Measurements from ENCODE around the gene SLC25A1. TPM values are rescaled to one million over a fixed set of nuclear protein-coding genes. Genes with fewer than 3 reads are reported as not detected.

The SLC25A1 gene
- polyA plus RNA-seq, 10 donors: 15.6 to 35.0 (median 19.4) TPM

GRCh38 chr22:19139974-19140373 is 38.6 kb downstream of the SLC25A1 start:
- DNase-seq: no peak

- no peak for DNase-seq
Measured at GRCh38 chr22:19139001-19139356, 39.6 kb downstream of the SLC25A1 start.

GRCh38 chr22:19138217-19139000 is 40.1 kb downstream of the SLC25A1 start:
- no peak for DNase-seq

- no peak for DNase-seq
Measured at GRCh38 chr22:19137384-19138216, 40.9 kb downstream of the SLC25A1 start.

GRCh38 chr22:19136915-19137314 is 41.6 kb downstream of the SLC25A1 start:
- no peak for DNase-seq

GRCh38 chr22:19134874-19135273 is 43.7 kb downstream of the SLC25A1 start:
- no peak for DNase-seq

- DNase-seq: no peak
Measured at GRCh38 chr22:19134176-19134831, 44.2 kb downstream of the SLC25A1 start.

GRCh38 chr22:19133561-19133960 is 45.0 kb downstream of the SLC25A1 start:
- no peak for DNase-seq

- DNase-seq: no peak
Measured at GRCh38 chr22:19132693-19133400, 45.7 kb downstream of the SLC25A1 start.

- DNase-seq: no peak
Measured at GRCh38 chr22:19132153-19132552, 46.4 kb downstream of the SLC25A1 start.

- no peak for DNase-seq
Measured at GRCh38 chr22:19131685-19132015, 46.9 kb downstream of the SLC25A1 start.

- DNase-seq: no peak
Measured at GRCh38 chr22:19130959-19131684, 47.4 kb downstream of the SLC25A1 start, which contains the start of gene TSSK2. Gene TSSK2, plus strand, starts transcription at chr22:19131308. Its CDS starts 92 bp downstream, at chr22:19131400.

- DNase-seq: no peak
Measured at GRCh38 chr22:19129871-19130270, 48.7 kb downstream of the SLC25A1 start.

GRCh38 chr22:19128946-19129727 is 49.4 kb downstream of the SLC25A1 start:
- no peak for DNase-seq

GRCh38 chr22:19128009-19128401 is 50.5 kb downstream of the SLC25A1 start:
- DNase-seq: no peak

- DNase-seq: no peak
Measured at GRCh38 chr22:19127329-19128008, 51.1 kb downstream of the SLC25A1 start.

GRCh38 chr22:19126309-19127273 is 51.9 kb downstream of the SLC25A1 start:
- DNase-seq: no peak
